Esophagus (tissue), 2 donors: ENCODE results near the gene TRIM7. TPM values are rescaled to one million over a fixed set of nuclear protein-coding genes. Genes with fewer than 3 reads are reported as not detected.
"Not testable (repeated sequence)": the region's sequence is repeated elsewhere in the genome, so short reads cannot be mapped to it uniquely, and the experiment has no call there.

ENCODE experiments used
- H3K27ac ChIP-seq, 2 donors: one replicate each; pipeline ENCODE4 v1.5.1; 2013; ENCODE audit warnings: low read depth in 2 of 2, mild to moderate bottlenecking in 2 of 2, inconsistent platforms in 1 of 2, low read length in 1 of 2, moderate library complexity in 1 of 2
- H3K27me3 ChIP-seq, 2 donors: one replicate each; pipeline ENCODE4 v1.6.1; 2013; ENCODE audit warnings: low read length in 2 of 2, control low read depth in 1 of 2, mild to moderate bottlenecking in 1 of 2; ENCODE audit not compliant: insufficient read depth in 2 of 2, control insufficient read depth in 1 of 2
- H3K36me3 ChIP-seq, 2 donors: one replicate each; pipeline ENCODE4 v1.6.1; 2013; ENCODE audit warnings: low read length in 1 of 2; ENCODE audit not compliant: control insufficient read depth in 2 of 2, insufficient read depth in 2 of 2
- H3K4me1 ChIP-seq, 2 donors: one replicate each; pipeline ENCODE4 v1.6.1; 2013; ENCODE audit warnings: low read length in 1 of 2; ENCODE audit not compliant: control insufficient read depth in 2 of 2, insufficient read depth in 2 of 2
- H3K4me3 ChIP-seq, 2 donors: one replicate each; pipeline ENCODE4 v1.5.1; 2013; ENCODE audit warnings: low read length in 2 of 2, mild to moderate bottlenecking in 2 of 2, low read depth in 1 of 2, moderate library complexity in 1 of 2
- H3K9me3 ChIP-seq, 2 donors: one replicate each; pipeline ENCODE4 v1.6.1; 2013; ENCODE audit warnings: mild to moderate bottlenecking in 2 of 2, low read depth in 1 of 2, low read length in 1 of 2, moderate library complexity in 1 of 2; ENCODE audit not compliant: control insufficient read depth in 2 of 2, insufficient read depth in 1 of 2
- WGBS, 2 donors: extraction: QIAGEN DNeasy Blood & Tissue Kit; methylation state at CpG; one replicate each; pipeline ENCODE4 v1.1.7; 2013; 5-methylcytosine and 5-hydroxymethylcytosine counted together
- polyA plus RNA-seq, 2 donors: library from polyadenylated mRNA; stranded (reverse); fragments of 200-250 nt; gene quantifications; one replicate each; pipeline ENCODE4 v1.2.3, GENCODE V29; 2013
- donor health status: healthy with polysubstance abuse.
- donor health status: Bipolar disorder and iron deficiency.

Gene TRIM7
- polyA plus RNA-seq, 2 donors: 26.9 to 33.8 TPM

DNA sequence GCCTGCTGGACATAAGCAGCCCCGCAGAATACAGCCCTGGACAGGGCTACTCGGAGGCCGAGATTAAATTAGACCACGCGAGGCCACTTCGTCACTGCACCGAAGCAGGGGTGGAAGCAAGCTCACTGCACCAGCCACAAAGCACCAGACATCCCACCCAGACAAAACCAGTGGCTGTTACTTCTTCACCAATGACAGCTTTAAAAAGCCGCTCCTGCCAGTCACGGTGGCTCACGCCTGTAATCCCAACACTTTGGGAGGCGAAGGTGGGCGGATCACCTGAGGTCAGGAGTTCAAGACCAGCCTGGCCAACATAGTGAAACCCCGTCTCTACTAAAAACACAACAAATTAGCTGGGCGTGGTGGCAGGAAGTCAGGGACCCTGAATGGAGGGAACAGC is 27.4 kb downstream of the TRIM7 start:
- 66 to 74% methylated on average over 14 of the region's 14 CpGs for WGBS, 2 donors
- H3K4me3 ChIP-seq, H3K9me3 ChIP-seq, H3K27me3 ChIP-seq, H3K27ac ChIP-seq, H3K36me3 ChIP-seq, H3K4me1 ChIP-seq: not testable (repeated sequence)

- Histone ChIP-seq H3K27ac (no peak overlapping the region), H3K4me1 (no peaks in the 10 kb centered on the region), H3K4me3 (no peak overlapping the region), H3K36me3 (no peaks in the 10 kb centered on the region), H3K27me3 (peaks cover 0 to 2% of the 10 kb centered on the region in 2 donors), H3K9me3 (peaks cover 0 to 3% of the 10 kb centered on the region in 2 donors)
- WGBS, 2 donors: 67 to 72% methylated on average over 3 of the region's 3 CpGs
Observed at GRCh38 chr5:181176254-181176952, 28.6 kb downstream of the TRIM7 start.

GRCh38 chr5:181173420-181174342 is 31.3 kb downstream of the TRIM7 start:
- peak overlapping the region in 1 of 2 donors; percentile 10 for H3K4me3 ChIP-seq
- 8 to 10% methylated on average over 50 of the region's 50 CpGs for WGBS, 2 donors
- peaks cover 0 to 6% of the 10 kb centered on the region in 2 donors for H3K4me1 ChIP-seq
- no peaks in the 10 kb centered on the region for H3K36me3 ChIP-seq
- H3K27me3 ChIP-seq: peaks cover 2 to 8% of the 10 kb centered on the region in 2 donors
- no peak overlapping the region for H3K27ac ChIP-seq
- peaks cover 0 to 8% of the 10 kb centered on the region in 2 donors for H3K9me3 ChIP-seq

GRCh38 chr5:181173027-181173419 is 32.0 kb downstream of the TRIM7 start:
- H3K9me3 ChIP-seq: peaks cover 0 to 8% of the 10 kb centered on the region in 2 donors
- peaks cover 0 to 6% of the 10 kb centered on the region in 2 donors for H3K4me1 ChIP-seq
- peaks cover 2 to 8% of the 10 kb centered on the region in 2 donors for H3K27me3 ChIP-seq
- WGBS, 2 donors: 13 to 17% methylated on average over 11 of the region's 11 CpGs
- H3K4me3 ChIP-seq: peak overlapping the region in 1 of 2 donors; percentile 10
- H3K36me3 ChIP-seq: no peaks in the 10 kb centered on the region
- H3K27ac ChIP-seq: no peak overlapping the region

DNA sequence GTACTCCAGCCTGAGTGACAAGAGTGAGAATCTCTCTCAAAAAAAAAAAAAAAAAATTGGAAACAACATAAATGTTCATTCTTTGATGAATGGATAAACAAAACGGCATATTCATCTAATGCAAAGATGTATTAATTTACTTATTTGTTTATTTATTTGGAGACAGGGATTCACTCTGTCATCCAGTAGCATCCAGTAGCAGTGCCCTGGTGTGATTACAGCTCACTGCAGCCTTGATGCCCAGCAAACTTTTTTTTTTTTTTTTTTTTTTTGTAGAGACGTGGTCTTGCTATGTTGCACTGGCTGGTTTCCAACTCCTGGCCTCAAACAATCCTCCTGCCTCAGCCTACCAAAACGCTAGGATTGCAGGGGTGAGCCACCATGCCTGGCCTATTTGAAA is 33.2 kb downstream of the TRIM7 start:
- no peak overlapping the region for H3K27ac ChIP-seq
- 37 to 59% methylated on average over 3 of the region's 3 CpGs for WGBS, 2 donors
- H3K4me3 ChIP-seq: no peak overlapping the region
- H3K36me3 ChIP-seq: no peaks in the 10 kb centered on the region
- peaks cover 0 to 8% of the 10 kb centered on the region in 2 donors for H3K9me3 ChIP-seq
- H3K4me1 ChIP-seq: peaks cover 0 to 6% of the 10 kb centered on the region in 2 donors
- peaks cover 2 to 8% of the 10 kb centered on the region in 2 donors for H3K27me3 ChIP-seq

GRCh38 chr5:181170996-181171395 is 34.0 kb downstream of the TRIM7 start:
- 56 to 57% methylated on average over 6 of the region's 6 CpGs for WGBS, 2 donors
- no peak overlapping the region for H3K27ac ChIP-seq
- no peaks in the 10 kb centered on the region for H3K36me3 ChIP-seq
- H3K27me3 ChIP-seq: peaks cover 2 to 8% of the 10 kb centered on the region in 2 donors
- H3K4me3 ChIP-seq: no peak overlapping the region
- peaks cover 0 to 8% of the 10 kb centered on the region in 2 donors for H3K9me3 ChIP-seq
- H3K4me1 ChIP-seq: peaks cover 0 to 6% of the 10 kb centered on the region in 2 donors

DNA sequence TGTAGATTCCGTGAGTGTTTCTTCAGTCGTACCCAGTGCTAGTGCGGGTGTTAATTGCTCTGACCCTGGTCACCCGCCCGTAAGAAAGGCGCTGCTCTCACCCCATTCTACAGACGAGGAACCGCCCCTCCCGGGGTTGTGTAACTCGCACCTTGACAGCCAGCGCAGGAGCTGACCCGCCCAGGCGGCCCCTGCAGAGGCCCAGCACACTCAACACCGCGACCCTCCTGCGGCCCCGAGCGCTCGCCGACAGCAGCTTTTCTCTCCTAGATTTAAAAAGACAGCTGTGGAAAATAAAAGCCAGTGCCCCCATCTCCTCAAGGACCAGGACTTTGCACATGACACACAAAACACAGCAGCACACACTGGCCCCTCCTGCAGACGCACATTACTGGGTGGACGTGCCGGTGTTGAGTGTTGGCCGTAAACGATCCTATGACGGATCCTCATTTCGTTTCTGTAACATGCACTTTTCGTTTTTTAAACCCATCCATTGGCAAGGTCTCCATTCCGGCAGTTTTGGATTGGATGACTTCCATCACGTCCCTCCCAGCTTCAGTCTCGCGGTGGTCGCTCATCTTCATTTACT is 34.7 kb downstream of the TRIM7 start:
- Histone ChIP-seq H3K4me3 (no peak overlapping the region), H3K27me3 (peaks cover 2 to 8% of the 10 kb centered on the region in 2 donors)
- 18 to 20% methylated on average over 33 of the region's 33 CpGs for WGBS, 2 donors

DNA sequence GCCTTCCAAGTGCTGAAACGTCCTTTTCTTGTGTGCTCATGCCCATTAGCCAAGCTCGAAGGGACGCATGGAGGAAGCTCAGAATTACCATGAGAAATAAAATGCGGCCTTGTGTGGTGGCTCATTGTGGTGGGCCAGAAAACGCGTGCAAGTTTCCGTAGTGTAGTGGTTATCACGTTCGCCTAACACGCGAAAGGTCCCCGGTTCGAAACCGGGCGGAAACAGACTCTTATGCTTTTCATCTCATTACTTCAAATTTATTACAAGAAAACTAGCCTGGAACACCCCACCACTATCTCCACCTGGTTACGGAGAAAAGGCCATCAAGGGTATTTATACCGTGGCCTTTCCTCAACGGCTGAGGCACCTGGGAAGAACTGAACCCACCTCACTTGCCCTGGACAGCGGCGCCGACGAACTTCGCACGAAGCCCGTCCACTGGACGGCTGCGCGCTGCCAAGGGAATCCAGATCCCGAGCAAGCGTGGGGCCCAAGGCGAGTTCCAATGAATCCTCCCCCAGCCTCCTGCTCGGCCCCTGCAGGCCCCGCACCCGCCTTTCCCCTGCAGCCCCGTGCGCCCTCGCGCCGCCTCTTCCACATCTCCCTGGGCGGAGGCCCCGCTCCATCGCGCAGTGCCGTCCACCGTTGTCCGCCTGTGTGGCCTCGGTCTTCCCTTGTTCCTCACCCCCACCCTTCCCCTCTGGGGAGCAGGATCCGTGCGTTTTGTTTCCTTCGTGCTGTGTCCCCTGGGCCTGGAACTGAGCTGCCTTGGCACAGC is 35.3 kb downstream of the TRIM7 start:
- H3K9me3 ChIP-seq, H3K36me3 ChIP-seq, H3K27ac ChIP-seq, H3K4me1 ChIP-seq, H3K27me3 ChIP-seq, H3K4me3 ChIP-seq: not testable (repeated sequence)
- WGBS, 2 donors: 10 to 11% methylated on average over 50 of the region's 50 CpGs

More for the DNA sequence above, 34.7 kb downstream of the TRIM7 start:
- Histone ChIP-seq H3K9me3 (peaks cover 0 to 8% of the 10 kb centered on the region in 2 donors), H3K4me1 (peaks cover 0 to 6% of the 10 kb centered on the region in 2 donors), H3K27ac (no peak overlapping the region), H3K36me3 (no peaks in the 10 kb centered on the region)
